K562 (cell line): ENCODE results near the gene SPAM1. TPM values are rescaled to one million over a fixed set of nuclear protein-coding genes. Genes with fewer than 3 reads are reported as not detected.

Experiments used
- ATAC-seq: fragments of 200-7000 bp; cut with Tn5 transposase; 3 replicates; pipeline ENCODE4 v1.9.1; 2020; ENCODE audit warnings: moderate library complexity
- BruUV-seq: library from RNA; stranded (reverse); fragments of 400-500 nt; replicated peaks from 2 replicates; lab custom pipeline; 2021; lab: Mats Ljungman, UMichigan
- CTCF ChIA-PET: fragments of 300-600 bp; formaldehyde crosslinking; extraction: SDS; loops from one replicate; lab custom pipeline; 2021; ENCODE audit warnings: low intra/inter-chr PET ratio; lab: Yijun Ruan, JAX
- POLR2A ChIA-PET: fragments of 300-600, 350-650 bp; sonication (Branson Sonifier 250); formaldehyde crosslinking; extraction: SDS; loops from one replicate; lab custom pipeline; 2021; ENCODE audit warnings: antibody characterized with exemption, inconsistent platforms; lab: Yijun Ruan, JAX
- DNase-seq, 4 experiments: peaks; one replicate each; pipeline versions ENCODE4 v3.0.0 to v3.0.0-alpha.2; 2011 to 2018; ENCODE audit warnings: low spot score in 3 of 4, mixed read lengths in 3 of 4; ENCODE audit errors: extremely low read depth in 1 of 4
- FAIRE-seq: peaks from 2 replicates; lab custom pipeline; 2011; peaks lifted over from hg19 to GRCh38; lab: Jason Lieb, UNC
- H2AFZ ChIP-seq: 2 replicates; pipeline ENCODE4 v1.6.0; 2011; ENCODE audit warnings: low read depth, low read length, control low read depth, inconsistent platforms
- H3K27ac ChIP-seq: fragments of 200-600 bp; 3 replicates; pipeline ENCODE4 v1.8.0; 2011; ENCODE audit warnings: low read depth, mild to moderate bottlenecking, control low read depth, inconsistent platforms, low read length, moderate library complexity, mixed read lengths; ENCODE audit errors: extremely low read depth
- H3K27me3 ChIP-seq, 2 experiments: fragments of 300-600 bp in 1 of 2; 2 replicates in 1 of 2; 3 replicates in 1 of 2; pipeline versions ENCODE4 v1.6.0 to v1.8.0; 2011; ENCODE audit warnings: inconsistent platforms in 2 of 2, low read length in 2 of 2, mild to moderate bottlenecking in 1 of 2, mixed read lengths in 1 of 2, moderate library complexity in 1 of 2; ENCODE audit not compliant: control insufficient read depth in 2 of 2, insufficient read depth in 2 of 2
- H3K36me3 ChIP-seq: fragments of 300-600 bp; 3 replicates; pipeline ENCODE4 v1.8.0; 2011; ENCODE audit warnings: mild to moderate bottlenecking, low read length, inconsistent platforms; ENCODE audit not compliant: control insufficient read depth, insufficient read depth
- H3K4me1 ChIP-seq, 2 experiments: fragments of 200-600 bp in 1 of 2; replicated peaks in 1 of 2; 2 replicates in 1 of 2; 3 replicates in 1 of 2; pipeline versions ENCODE4 v1.5.1 to v1.8.0; 2011; ENCODE audit warnings: inconsistent platforms in 2 of 2, low read length in 2 of 2, mild to moderate bottlenecking in 1 of 2, mixed read lengths in 1 of 2, moderate library complexity in 1 of 2; ENCODE audit not compliant: control insufficient read depth in 2 of 2, insufficient read depth in 2 of 2
- H3K4me2 ChIP-seq: 2 replicates; pipeline ENCODE4 v1.6.1; 2011; ENCODE audit warnings: low read length, control low read depth, inconsistent platforms, mixed read lengths; ENCODE audit not compliant: insufficient read depth
- H3K4me3 ChIP-seq: fragments of 200-600 bp; sonication (generic), shearing (Covaris generic); 2 replicates; pipeline ENCODE4 v1.5.1; 2016; ENCODE audit warnings: control low read depth, inconsistent platforms
- H3K79me2 ChIP-seq: fragments of 200-600 bp; 3 replicates; pipeline ENCODE4 v1.8.0; 2011; ENCODE audit warnings: low read length, inconsistent platforms; ENCODE audit not compliant: control insufficient read depth, insufficient read depth
- H3K9ac ChIP-seq, 2 experiments: 2 replicates each; pipeline versions ENCODE4 v1.6.0 to v1.6.1; 2011; ENCODE audit warnings: low read depth in 2 of 2, low read length in 2 of 2, control low read depth in 1 of 2, inconsistent platforms in 1 of 2, mild to moderate bottlenecking in 1 of 2, mixed read lengths in 1 of 2; ENCODE audit not compliant: insufficient read depth in 1 of 2
- H3K9me1 ChIP-seq: one replicate; pipeline ENCODE4 v1.6.0; 2011; ENCODE audit warnings: inconsistent platforms, mild to moderate bottlenecking, low read length, moderate library complexity; ENCODE audit not compliant: control insufficient read depth, insufficient read depth
- H3K9me3 ChIP-seq: replicated peaks from 2 replicates; pipeline ENCODE4 v1.5.1; 2011; ENCODE audit warnings: low read depth, low read length, inconsistent platforms; ENCODE audit not compliant: control insufficient read depth, insufficient read depth
- H4K20me1 ChIP-seq: replicated peaks from 2 replicates; pipeline ENCODE4 v1.6.1; 2011; ENCODE audit warnings: low read length, inconsistent platforms, mixed read lengths; ENCODE audit not compliant: control insufficient read depth, insufficient read depth
- ARHGAP35 ChIP-seq: fragments of 450-650 bp; IDR thresholded peaks from 2 replicates; pipeline ENCODE4 v1.6.1; 2018; ENCODE audit not compliant: partially characterized antibody
- CBFB ChIP-seq: sonication (generic); formaldehyde crosslinking; IDR thresholded peaks from 2 replicates; pipeline ENCODE4 v1.4.0; 2020; ENCODE audit warnings: mild to moderate bottlenecking, missing genetic modification reagents
- CREBBP ChIP-seq: IDR thresholded peaks from one replicate; pipeline ENCODE4 v1.6.1; 2012; ENCODE audit warnings: low read depth, mild to moderate bottlenecking, control low read depth, inconsistent platforms, low read length
- CTBP1 ChIP-seq: fragments of 450-650 bp; IDR thresholded peaks from 2 replicates; pipeline ENCODE4 v1.6.1; 2016; ENCODE audit warnings: borderline replicate concordance
- NELFE ChIP-seq: IDR thresholded peaks from 2 replicates; pipeline ENCODE4 v1.6.1; 2011; ENCODE audit warnings: mild to moderate bottlenecking; ENCODE audit not compliant: insufficient read depth, insufficient read length
- NFATC3 ChIP-seq: fragments of 450-650 bp; IDR thresholded peaks from 2 replicates; pipeline ENCODE4 v1.6.1; 2017; ENCODE audit warnings: mild to moderate bottlenecking
- NR2C1 ChIP-seq, 2 experiments: fragments of 450-650 bp; IDR thresholded peaks; 2 replicates each; pipeline ENCODE4 v1.6.1; 2017; ENCODE audit warnings: mild to moderate bottlenecking in 2 of 2, antibody characterized with exemption in 1 of 2, inconsistent platforms in 1 of 2, missing compliant biosample characterization in 1 of 2, missing genetic modification characterization in 1 of 2
- NUFIP1 ChIP-seq: fragments of 450-650 bp; IDR thresholded peaks from 2 replicates; pipeline ENCODE4 v1.6.1; 2018; ENCODE audit not compliant: partially characterized antibody
- PCBP2 ChIP-seq: fragments of 200-400 bp; formaldehyde crosslinking; IDR thresholded peaks from 2 replicates; pipeline ENCODE4 v1.6.1; 2018; ENCODE audit warnings: low read length, low read depth, mild to moderate bottlenecking, moderate library complexity; ENCODE audit not compliant: poor library complexity, severe bottlenecking
- POLR2A ChIP-seq: fragments of 450-650 bp; conservative IDR thresholded peaks from 2 replicates; pipeline ENCODE4 v1.6.1; 2016
- RAD51 ChIP-seq: fragments of 450-650 bp; IDR thresholded peaks from 2 replicates; pipeline ENCODE4 v1.7.1; 2016; ENCODE audit warnings: low read depth, mild to moderate bottlenecking, borderline replicate concordance
- ZBTB7A ChIP-seq: IDR thresholded peaks from 2 replicates; pipeline ENCODE4 v1.6.1; 2011; ENCODE audit warnings: low read depth, mild to moderate bottlenecking, low read length, moderate library complexity, borderline replicate concordance; ENCODE audit not compliant: control insufficient read depth
- ZFP1 ChIP-seq: fragments of 450-650 bp; formaldehyde crosslinking; IDR thresholded peaks from 2 replicates; pipeline ENCODE4 v1.4.0; 2020; ENCODE audit warnings: mild to moderate bottlenecking, mixed read lengths
- ZNF316 ChIP-seq: fragments of 450-650 bp; IDR thresholded peaks from 2 replicates; pipeline ENCODE4 v1.6.1; 2016
- ZNF766 ChIP-seq: fragments of 200-800 bp; sonication (Bioruptor generic); conservative IDR thresholded peaks from 2 replicates; pipeline ENCODE4 v1.6.1; 2016; ENCODE audit warnings: missing genetic modification characterization, missing compliant biosample characterization
- in situ Hi-C: fragments of 300-500 bp; cut with MboI; formaldehyde crosslinking; loops from 4 replicates; pipeline ENCODE4 v1.15.0; 2018; ENCODE audit warnings: inconsistent platforms, mixed read lengths
- intact Hi-C: fragments of 100-400 bp; cut with micrococcal nuclease; formaldehyde crosslinking; loops from 2 replicates; pipeline ENCODE4 v1.14.2; 2022
- polyA plus RNA-seq, 8 experiments: library from polyadenylated mRNA; depleted of rRNA in 4 of 8; stranded (reverse) in 5 of 8; unstranded in 3 of 8; fragments of >200 nt; fragmentation: Nextera tagmentation in 2 of 8; fragmentation: Illumina TruSeq in 1 of 8; extraction: Ambion mirVana in 2 of 8; extraction: Trizol in 1 of 8; gene quantifications; 2 replicates each; pipeline versions ENCODE4 v1.2.1 to v1.2.3, GENCODE V29; 2011 to 2014; ENCODE audit warnings: inconsistent platforms in 1 of 8, missing spikeins in 1 of 8
- total RNA-seq, 7 experiments: library from RNA; depleted of rRNA in 6 of 7; stranded (reverse); fragments of >200 nt in 6 of 7; fragmentation: Illumina TruSeq in 2 of 7; extraction: Trizol in 2 of 7; gene quantifications; 2 replicates each; pipeline versions ENCODE4 v1.2.1 to v1.2.3, GENCODE V29; 2011 to 2021; ENCODE audit warnings: low replicate concordance in 1 of 7
- TF ChIP-seq, protein P1 (sequence below): fragments of 250-450 bp; sonication (Bioruptor Pico); IDR thresholded peaks from 2 replicates; pipeline ENCODE4 v1.8.0; 2022; ENCODE audit warnings: inconsistent platforms, mild to moderate bottlenecking, moderate library complexity, borderline replicate concordance

The SPAM1 gene
- total and polyA plus RNA-seq, 9 of the 15 experiments (the other 6 are each of a cell fraction or from before 2014, with no cell fraction given), result not detected

DNA sequence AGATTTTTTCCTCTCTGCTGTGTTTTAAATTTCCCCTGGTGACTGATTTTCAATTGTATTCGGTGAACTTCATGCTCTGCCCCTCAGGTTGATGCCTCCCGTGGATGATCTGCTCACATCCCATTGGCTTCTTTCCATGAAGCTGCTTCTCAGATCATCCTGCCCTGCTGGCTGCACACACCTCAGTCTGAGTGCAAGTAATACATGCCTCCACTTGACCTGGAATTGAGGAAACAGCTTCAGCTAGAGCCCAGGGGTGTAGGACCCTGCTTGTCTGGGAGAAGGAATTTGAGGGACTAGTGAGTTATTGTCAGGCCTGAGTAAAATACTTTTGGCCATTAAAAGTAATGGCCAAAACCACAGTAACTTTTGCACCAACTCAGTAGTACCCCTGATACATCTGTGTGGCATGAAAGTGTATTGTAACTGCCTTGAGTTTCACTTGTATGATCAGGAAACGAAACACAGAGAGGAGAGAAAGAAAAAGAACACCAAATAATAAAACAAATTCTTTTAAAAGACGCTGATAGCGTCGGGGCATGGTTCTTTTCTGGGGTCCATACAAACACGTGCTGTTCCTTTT is 49.4 kb downstream of the SPAM1 start (continued):
- no peak for TF ChIP-seq ZNF316

DNA sequence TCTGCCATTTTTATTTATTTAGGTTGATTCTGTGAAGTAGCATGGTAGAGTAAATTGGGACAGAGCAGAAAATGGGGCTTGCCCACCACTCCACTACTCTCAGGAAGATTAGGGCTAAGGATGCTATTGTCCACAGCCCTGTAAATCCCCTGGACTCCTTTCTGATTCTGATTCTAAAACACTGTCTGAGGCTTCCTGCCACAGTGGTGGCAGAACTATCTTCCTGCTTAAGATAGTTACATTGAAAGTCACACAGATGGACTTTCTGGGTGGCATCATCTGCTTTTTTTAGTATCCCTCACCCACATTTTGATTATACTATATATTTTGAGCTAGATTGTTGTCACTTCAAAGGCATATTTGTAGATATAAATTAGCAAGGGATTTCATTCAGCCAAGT is 50.0 kb downstream of the SPAM1 start:
- BruUV-seq, result no TSS peak

More for the DNA sequence above, 50.0 kb downstream of the SPAM1 start:
- ATAC-seq (no peak), DNase-seq (no peak), FAIRE-seq (no peak)
- ChIA-PET POLR2A (no interaction called here), CTCF (no interaction called here)
- Histone ChIP-seq H3K9me1 (no peaks in the 10 kb centered on the region), H3K9me3 (no peaks in the 10 kb centered on the region), H3K36me3 (no peaks in the 10 kb centered on the region), H3K79me2 (no peaks in the 10 kb centered on the region), H3K27me3 (no peaks in the 10 kb centered on the region), H3K4me3 (no peak overlapping the region), H2AFZ (no peak overlapping the region), H3K9ac (no peak overlapping the region), H4K20me1 (no peaks in the 10 kb centered on the region), H3K4me1 (no peaks in the 10 kb centered on the region), H3K27ac (no peak overlapping the region), H3K4me2 (no peak overlapping the region)
- intact Hi-C loops, result no loop called here
- in situ Hi-C loops, result no loop called here
- TF ChIP-seq ZBTB7A, result no peak
- no peak for TF ChIP-seq NUFIP1
- no peak for TF ChIP-seq CREBBP
- no peak for TF ChIP-seq CTBP1
- no peak for TF ChIP-seq NR2C1 (IDR thresholded peaks at IDR 0.05)
- TF ChIP-seq NR2C1 (tag; IDR thresholded peaks at IDR 0.05), result no peak
- no peak for TF ChIP-seq RAD51
- no peak for TF ChIP-seq NELFE
- TF ChIP-seq POLR2A, result no peak
- TF ChIP-seq, protein P1, sequence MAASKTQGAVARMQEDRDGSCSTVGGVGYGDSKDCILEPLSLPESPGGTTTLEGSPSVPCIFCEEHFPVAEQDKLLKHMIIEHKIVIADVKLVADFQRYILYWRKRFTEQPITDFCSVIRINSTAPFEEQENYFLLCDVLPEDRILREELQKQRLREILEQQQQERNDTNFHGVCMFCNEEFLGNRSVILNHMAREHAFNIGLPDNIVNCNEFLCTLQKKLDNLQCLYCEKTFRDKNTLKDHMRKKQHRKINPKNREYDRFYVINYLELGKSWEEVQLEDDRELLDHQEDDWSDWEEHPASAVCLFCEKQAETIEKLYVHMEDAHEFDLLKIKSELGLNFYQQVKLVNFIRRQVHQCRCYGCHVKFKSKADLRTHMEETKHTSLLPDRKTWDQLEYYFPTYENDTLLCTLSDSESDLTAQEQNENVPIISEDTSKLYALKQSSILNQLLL (CRISPR knock-in tag), result no peak
- TF ChIP-seq NFATC3, result no peak
- no peak for TF ChIP-seq CBFB (CRISPR knock-in tag)
- TF ChIP-seq PCBP2, result no peak
- no peak for TF ChIP-seq ZFP1 (CRISPR knock-in tag)
- no peak for TF ChIP-seq ARHGAP35
- TF ChIP-seq ZNF766, result no peak
